A549 (cell line): Measurements from ENCODE around the gene TFB2M.
"Not testable (repeated sequence)": the region's sequence is repeated elsewhere in the genome, so short reads cannot be mapped to it uniquely, and the experiment has no call there.

Experiments used
- BHLHE40 ChIP-seq: IDR thresholded peaks from 2 replicates; pipeline ENCODE4 v1.6.1; 2012; ENCODE audit warnings: low read depth, low read length, inconsistent platforms
- CTCF ChIP-seq: fragments of >200 bp; sonication (Bioruptor Twin); formaldehyde crosslinking; IDR thresholded peaks from 3 replicates; pipeline ENCODE4 v1.5.1; 2016
- EP300 ChIP-seq, 2 experiments: fragments of >200 bp; sonication (Bioruptor Twin); formaldehyde crosslinking; IDR thresholded peaks; 2 replicates in 1 of 2; 3 replicates in 1 of 2; pipeline ENCODE4 v1.6.1; 2016 to 2017
- JUN ChIP-seq, 2 experiments: fragments of >200 bp; sonication (Bioruptor Twin); formaldehyde crosslinking; IDR thresholded peaks; 2 replicates in 1 of 2; 3 replicates in 1 of 2; pipeline ENCODE4 v1.6.1; 2016 to 2017
- KDM1A ChIP-seq: fragments of 200-600 bp; sonication (generic); IDR thresholded peaks from 2 replicates; pipeline ENCODE4 v1.6.1; 2016; ENCODE audit warnings: low read depth, mild to moderate bottlenecking
- PHF8 ChIP-seq: fragments of 200-600 bp; sonication (generic); IDR thresholded peaks from 2 replicates; pipeline ENCODE4 v1.6.1; 2016; ENCODE audit warnings: low read depth, mild to moderate bottlenecking, antibody characterized with exemption, moderate library complexity, borderline replicate concordance
- POLR2A ChIP-seq: IDR thresholded peaks from 2 replicates; pipeline ENCODE4 v1.6.1; 2012; ENCODE audit warnings: mild to moderate bottlenecking, low read length
- RAD21 ChIP-seq, 2 experiments: fragments of >200 bp in 1 of 2; sonication (Bioruptor Twin) in 1 of 2; formaldehyde crosslinking in 1 of 2; IDR thresholded peaks in 1 of 2; conservative IDR thresholded peaks in 1 of 2; 2 replicates in 1 of 2; 3 replicates in 1 of 2; pipeline ENCODE4 v1.6.1; 2012 to 2018; ENCODE audit warnings: inconsistent platforms in 1 of 2
- REST ChIP-seq: fragments of 200-600 bp; sonication (generic); IDR thresholded peaks from 2 replicates; pipeline ENCODE4 v1.6.1; 2016; ENCODE audit warnings: antibody characterized with exemption, mild to moderate bottlenecking, moderate library complexity
- USF2 ChIP-seq: fragments of 450-650 bp; IDR thresholded peaks from 2 replicates; pipeline ENCODE4 v1.6.1; 2014; ENCODE audit warnings: antibody characterized with exemption

GRCh38 chr1:246605231-246605630 lies 39.2 kb upstream of the TFB2M start:
- TF ChIP-seq PHF8; CTCF; KDM1A; USF2; RAD21 (conservative IDR thresholded peaks at IDR 0.05 in 1 of 2, IDR thresholded peaks at IDR 0.05 in 1 of 2); BHLHE40; REST; EP300 (IDR thresholded peaks at IDR 0.05); POLR2A; JUN (IDR thresholded peaks at IDR 0.05): not testable (repeated sequence)
